Suprapubic skin (tissue), 4 donors: ENCODE data around the gene ERN1. TPM values are rescaled to one million over a fixed set of nuclear protein-coding genes. Genes with fewer than 3 reads are reported as not detected.

ENCODE experiments used
- DNase-seq, 2 donors: peaks; one replicate each; pipeline ENCODE4 v3.0.0-alpha.2; 2019; ENCODE audit warnings: low spot score in 2 of 2
- H3K27ac ChIP-seq: fragments of 200-600 bp; sonication (generic); one replicate; pipeline ENCODE4 v1.5.1; 2019
- H3K27me3 ChIP-seq: fragments of 200-600 bp; sonication (generic); one replicate; pipeline ENCODE4 v1.5.1; 2019
- H3K36me3 ChIP-seq: fragments of 200-600 bp; sonication (generic); one replicate; pipeline ENCODE4 v1.5.1; 2019
- H3K4me1 ChIP-seq: fragments of 200-600 bp; sonication (generic); one replicate; pipeline ENCODE4 v1.5.1; 2019
- H3K4me3 ChIP-seq: fragments of 200-600 bp; sonication (generic); one replicate; pipeline ENCODE4 v1.5.1; 2019; ENCODE audit warnings: mild to moderate bottlenecking
- H3K9me3 ChIP-seq: fragments of 200-600 bp; sonication (generic); one replicate; pipeline ENCODE4 v1.5.1; 2019
- EP300 ChIP-seq: sonication (generic); formaldehyde crosslinking; IDR thresholded peaks from one replicate; pipeline ENCODE4 v1.6.1; 2017; ENCODE audit warnings: antibody characterized with exemption
- POLR2A ChIP-seq, 2 donors: fragments of 450-650 bp; IDR thresholded peaks; one replicate each; pipeline ENCODE4 v1.6.1; 2017; ENCODE audit warnings: antibody characterized with exemption in 2 of 2, mild to moderate bottlenecking in 2 of 2, moderate library complexity in 2 of 2
- POLR2AphosphoS5 ChIP-seq, 3 donors: sonication (generic); formaldehyde crosslinking; IDR thresholded peaks; one replicate each; pipeline ENCODE4 v1.6.1; 2017; ENCODE audit warnings: antibody characterized with exemption in 3 of 3
- WGBS: methylation state at CpG from one replicate; pipeline ENCODE4 v1.1.5; 2018; 5-methylcytosine and 5-hydroxymethylcytosine counted together
- total RNA-seq, 4 donors: library from RNA; depleted of rRNA; stranded (reverse); fragments of >200 nt; gene quantifications; one replicate each; pipeline ENCODE4 v1.1.0, GENCODE V29; 2016
- TF ChIP-seq, protein P1 (sequence below), 2 donors: fragments of 200-600 bp in 1 of 2; fragments of 450-650 bp in 1 of 2; sonication (generic) in 1 of 2; IDR thresholded peaks; one replicate each; pipeline ENCODE4 v1.5.1; 2016 to 2019; ENCODE audit warnings: antibody characterized with exemption in 2 of 2, mild to moderate bottlenecking in 1 of 2, moderate library complexity in 1 of 2

Gene ERN1
- total RNA-seq, 4 donors from 2014 or later = 21.2 to 41.1 (median 35.1) TPM

DNA sequence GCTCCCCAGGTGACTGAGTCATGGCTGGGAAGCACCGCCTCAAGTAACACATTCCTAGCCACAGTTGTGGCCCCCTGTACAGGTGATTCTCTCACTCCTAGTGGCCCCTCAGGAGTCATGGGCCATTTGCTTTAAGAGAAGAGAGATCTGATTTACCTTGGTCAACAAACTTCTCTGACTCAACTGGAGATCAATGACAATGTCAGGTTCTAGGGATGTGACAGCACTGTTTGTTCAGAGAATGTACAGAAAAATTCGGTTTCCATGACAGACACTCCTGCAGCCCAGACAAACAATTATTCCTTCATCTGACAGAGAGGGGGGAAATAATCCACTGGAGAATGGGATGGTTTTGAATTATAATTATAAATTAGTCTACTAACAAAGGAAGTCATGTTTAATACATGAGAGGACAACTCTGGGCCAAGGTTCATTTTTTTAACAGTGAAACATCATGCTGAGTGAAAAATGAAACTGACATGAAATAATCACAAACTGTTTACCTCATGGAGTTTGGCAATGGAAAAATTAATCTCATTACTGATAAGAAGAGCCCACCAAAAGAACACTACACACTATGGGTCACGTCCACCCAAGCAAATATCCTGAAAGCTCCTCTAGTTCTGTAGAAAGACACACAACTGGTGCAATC is 9.7 kb downstream of the ERN1 start:
- no peak for DNase-seq
- Histone ChIP-seq H3K4me1 (peaks cover 43% of the 10 kb centered on the region), H3K4me3 (no peak overlapping the region), H3K27ac (no peak overlapping the region), H3K36me3 (peaks cover 4% of the 10 kb centered on the region), H3K9me3 (no peaks in the 10 kb centered on the region), H3K27me3 (no peaks in the 10 kb centered on the region)
- TF ChIP-seq EP300 (no peak), POLR2A (IDR thresholded peaks at IDR 0.05) (no peak), POLR2AphosphoS5 (IDR thresholded peaks at IDR 0.05) (no peak)
- TF ChIP-seq, protein P1, sequence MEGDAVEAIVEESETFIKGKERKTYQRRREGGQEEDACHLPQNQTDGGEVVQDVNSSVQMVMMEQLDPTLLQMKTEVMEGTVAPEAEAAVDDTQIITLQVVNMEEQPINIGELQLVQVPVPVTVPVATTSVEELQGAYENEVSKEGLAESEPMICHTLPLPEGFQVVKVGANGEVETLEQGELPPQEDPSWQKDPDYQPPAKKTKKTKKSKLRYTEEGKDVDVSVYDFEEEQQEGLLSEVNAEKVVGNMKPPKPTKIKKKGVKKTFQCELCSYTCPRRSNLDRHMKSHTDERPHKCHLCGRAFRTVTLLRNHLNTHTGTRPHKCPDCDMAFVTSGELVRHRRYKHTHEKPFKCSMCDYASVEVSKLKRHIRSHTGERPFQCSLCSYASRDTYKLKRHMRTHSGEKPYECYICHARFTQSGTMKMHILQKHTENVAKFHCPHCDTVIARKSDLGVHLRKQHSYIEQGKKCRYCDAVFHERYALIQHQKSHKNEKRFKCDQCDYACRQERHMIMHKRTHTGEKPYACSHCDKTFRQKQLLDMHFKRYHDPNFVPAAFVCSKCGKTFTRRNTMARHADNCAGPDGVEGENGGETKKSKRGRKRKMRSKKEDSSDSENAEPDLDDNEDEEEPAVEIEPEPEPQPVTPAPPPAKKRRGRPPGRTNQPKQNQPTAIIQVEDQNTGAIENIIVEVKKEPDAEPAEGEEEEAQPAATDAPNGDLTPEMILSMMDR (IDR thresholded peaks at IDR 0.05) = no peak
- 88% methylated on average over 3 of the region's 3 CpGs for WGBS

DNA sequence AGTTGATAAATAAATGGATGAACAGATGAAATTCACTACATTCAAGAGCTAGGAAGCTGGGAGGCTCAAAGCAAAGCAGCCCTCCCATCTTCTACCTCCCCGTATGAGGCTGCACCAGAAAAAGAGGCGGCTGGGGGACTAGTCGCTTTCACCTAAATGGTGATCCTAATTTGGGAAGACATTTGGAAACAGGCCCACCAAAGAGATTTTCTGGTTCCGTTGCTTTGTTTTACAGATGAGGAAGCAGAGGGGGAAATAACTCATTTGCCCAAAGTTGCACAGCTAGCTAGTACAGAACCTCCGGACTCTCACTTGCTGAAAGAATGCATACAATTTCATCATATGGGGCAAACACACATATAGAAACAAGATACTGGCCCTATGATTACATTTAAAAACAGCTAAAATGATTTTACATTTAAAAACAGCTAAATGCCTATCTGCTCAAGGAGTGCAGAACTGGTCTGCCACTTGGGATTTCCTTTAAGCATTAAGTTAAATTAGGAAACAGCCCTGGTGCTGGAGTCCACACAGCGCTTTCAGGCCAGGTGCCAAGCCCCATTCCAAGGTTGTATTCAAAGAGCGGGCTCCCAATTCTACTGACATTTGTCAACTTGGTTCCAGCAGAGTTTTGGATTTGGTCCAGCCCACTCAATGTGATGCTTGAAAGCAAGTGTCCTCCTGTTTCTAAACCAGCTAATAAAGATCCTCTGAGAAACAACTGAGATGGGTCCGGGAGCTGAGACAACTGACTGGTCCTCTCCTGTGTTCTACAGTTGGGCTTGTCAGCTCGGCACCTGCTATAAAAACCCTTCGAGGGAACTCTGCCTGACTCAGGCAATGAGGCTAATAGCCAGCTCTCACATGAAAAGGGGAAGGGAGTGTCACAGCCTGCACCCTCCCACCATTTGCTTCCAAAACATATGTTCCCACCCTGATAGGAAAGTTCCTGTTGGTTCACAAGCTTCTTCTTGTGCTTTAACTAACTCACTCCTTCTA is 11.7 kb downstream of the ERN1 start:
- no peak for DNase-seq
- Histone ChIP-seq H3K4me1 (peaks cover 56% of the 10 kb centered on the region), H3K27me3 (no peaks in the 10 kb centered on the region), H3K36me3 (peaks cover 4% of the 10 kb centered on the region), H3K27ac (no peak overlapping the region), H3K9me3 (no peaks in the 10 kb centered on the region), H3K4me3 (no peak overlapping the region)
- 46% methylated on average over 10 of the region's 10 CpGs for WGBS
- TF ChIP-seq POLR2A (IDR thresholded peaks at IDR 0.05) (no peak), POLR2AphosphoS5 (IDR thresholded peaks at IDR 0.05) (no peak), EP300 (no peak)
- TF ChIP-seq, protein P1 (IDR thresholded peaks at IDR 0.05) = no peak

DNA sequence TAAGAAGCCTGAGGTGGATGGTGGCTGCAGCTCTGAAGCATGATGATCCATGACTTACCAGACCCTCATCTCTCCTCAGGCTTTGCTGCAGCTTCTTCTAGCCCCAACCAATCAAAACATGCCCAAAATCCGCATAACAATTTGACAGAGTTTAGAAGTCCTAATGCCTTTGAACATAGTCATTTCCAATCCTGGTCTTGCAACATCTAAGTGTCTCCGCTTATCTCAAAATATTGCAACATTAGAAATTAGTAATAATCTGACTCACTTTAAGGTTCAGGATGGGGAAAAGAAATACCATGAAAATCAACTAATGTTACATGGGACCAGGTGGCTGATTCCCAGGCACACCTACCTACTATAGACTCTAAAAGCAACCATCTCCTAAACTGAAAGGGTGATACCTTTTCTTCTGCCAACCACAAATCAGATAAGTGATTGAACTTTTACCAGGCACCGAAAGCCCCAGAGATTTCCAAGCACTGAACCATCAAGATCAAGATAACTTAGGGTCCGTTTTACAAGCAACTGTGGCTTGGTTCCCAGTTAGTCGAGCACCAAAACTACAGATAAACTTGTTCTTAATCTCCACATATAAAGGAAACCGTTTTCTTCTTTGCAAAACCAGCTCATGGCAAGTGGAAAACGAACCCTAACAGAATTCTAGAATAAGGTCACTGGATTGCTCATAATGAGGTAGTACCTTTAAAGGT is 14.0 kb downstream of the ERN1 start:
- H3K27me3 ChIP-seq = no peaks in the 10 kb centered on the region
- H3K9me3 ChIP-seq = no peaks in the 10 kb centered on the region
- no peak overlapping the region for H3K4me3 ChIP-seq
- WGBS = 60% methylated on average over 7 of the region's 7 CpGs
- peaks cover 50% of the 10 kb centered on the region for H3K4me1 ChIP-seq
- TF ChIP-seq POLR2AphosphoS5 (IDR thresholded peaks at IDR 0.05) (no peak), EP300 (no peak), POLR2A (IDR thresholded peaks at IDR 0.05) (no peak)
- TF ChIP-seq, protein P1 (IDR thresholded peaks at IDR 0.05) = no peak
- no peaks in the 10 kb centered on the region for H3K36me3 ChIP-seq
- DNase-seq = no peak
- H3K27ac ChIP-seq = peak overlapping the region; percentile 71

DNA sequence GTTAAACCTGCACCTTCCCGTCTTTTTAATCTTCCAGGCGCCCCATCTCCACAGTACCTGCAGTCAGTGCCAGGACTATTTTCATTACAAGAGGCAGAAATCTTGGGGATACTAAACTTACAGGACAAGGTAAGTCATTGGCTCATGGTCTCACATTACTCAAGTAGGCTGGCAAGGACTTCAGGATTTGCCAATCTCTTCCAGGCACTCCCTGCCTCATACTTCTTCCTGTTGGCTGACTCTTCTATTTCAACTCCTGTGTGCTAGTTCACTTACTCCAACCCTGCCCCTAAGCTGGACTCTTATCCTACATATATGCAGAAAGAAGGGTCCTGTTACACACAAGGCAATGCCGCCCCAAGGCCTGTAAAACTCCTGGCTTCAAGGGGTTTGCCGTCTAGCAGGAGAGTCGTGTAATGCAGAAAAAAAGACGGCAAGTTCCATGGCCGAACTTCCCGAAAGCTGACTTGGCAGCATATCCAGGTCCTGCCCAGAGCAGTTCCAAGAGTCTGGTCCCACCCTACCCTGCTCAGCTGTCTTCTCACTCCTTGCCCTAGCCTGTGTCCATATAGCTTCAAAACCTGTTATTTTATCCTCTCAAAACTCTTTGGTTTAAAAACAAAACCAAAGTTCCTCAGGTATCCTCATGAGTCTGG is 14.8 kb downstream of the ERN1 start:
- peak overlapping the region; percentile 19 for H3K4me3 ChIP-seq

More for the DNA sequence above, 14.8 kb downstream of the ERN1 start:
- no peak for DNase-seq
- no peaks in the 10 kb centered on the region for H3K27me3 ChIP-seq
- WGBS = 50% methylated on average over 8 of the region's 8 CpGs
- H3K9me3 ChIP-seq = no peaks in the 10 kb centered on the region
- no peaks in the 10 kb centered on the region for H3K36me3 ChIP-seq
- H3K27ac ChIP-seq = peak overlapping the region; percentile 71
- H3K4me1 ChIP-seq = peaks cover 52% of the 10 kb centered on the region
- TF ChIP-seq, protein P1 (IDR thresholded peaks at IDR 0.05) = no peak
- TF ChIP-seq EP300 = no peak
- TF ChIP-seq POLR2A (IDR thresholded peaks at IDR 0.05) = no peak
- TF ChIP-seq POLR2AphosphoS5 (IDR thresholded peaks at IDR 0.05) = no peak
